T-cell (primary cell): ENCODE results near the gene MRFAP1L1. TPM values are rescaled to one million over a fixed set of nuclear protein-coding genes. Genes with fewer than 3 reads are reported as not detected.

Source experiments
- ATAC-seq, 4 experiments: fragments of 200-7000 bp in 3 of 4; fragments of 150-1000 bp in 1 of 4; cut with Tn5 transposase; replicated peaks in 1 of 4; 1 replicate in 3 of 4; 2 replicates in 1 of 4; pipeline ENCODE4 v1.10.0; 2021; ENCODE audit warnings: moderate library complexity in 3 of 4, mild to moderate bottlenecking in 2 of 4, moderate number of reproducible peaks in 1 of 4
- CTCF ChIA-PET, 2 donors: fragments of 300-600 bp; sonication (Branson Sonifier 250); formaldehyde crosslinking; loops; one replicate each; lab custom pipeline; 2022; ENCODE audit warnings: antibody characterized with exemption in 2 of 2; lab: Charles Lee
- POLR2A ChIA-PET, 2 donors: fragments of 300-600 bp; sonication (Branson Sonifier 250); formaldehyde crosslinking; loops; one replicate each; lab custom pipeline; 2022; ENCODE audit warnings: antibody characterized with exemption in 2 of 2; lab: Charles Lee
- DNase-seq, 35 experiments: peaks; one replicate each; pipeline versions ENCODE4 v3.0.0 to v3.0.0-alpha.2; 2013 to 2023
- H3K27ac ChIP-seq: one replicate; pipeline ENCODE4 v1.5.1; 2013; ENCODE audit warnings: low read length
- H3K27me3 ChIP-seq, 2 experiments: replicated peaks in 1 of 2; 1 replicate in 1 of 2; 2 replicates in 1 of 2; pipeline versions ENCODE4 v1.6.1 to v1.7.0; 2013; ENCODE audit warnings: low read length in 1 of 2, mixed read lengths in 1 of 2; ENCODE audit not compliant: control insufficient read depth in 2 of 2, insufficient read depth in 2 of 2; ENCODE audit errors: extremely low read depth in 1 of 2
- H3K36me3 ChIP-seq, 2 donors: 1 replicate in 1 of 2; 2 replicates in 1 of 2; pipeline versions ENCODE4 v1.6.1 to v1.7.0; 2013; ENCODE audit warnings: low read length in 1 of 2; ENCODE audit not compliant: control insufficient read depth in 2 of 2, insufficient read depth in 1 of 2; ENCODE audit errors: extremely low read depth in 1 of 2
- H3K4me1 ChIP-seq, 2 experiments: 1 replicate in 1 of 2; 2 replicates in 1 of 2; pipeline versions ENCODE4 v1.6.1 to v1.7.0; 2013; ENCODE audit warnings: low read length in 2 of 2, mixed read lengths in 1 of 2; ENCODE audit not compliant: insufficient read depth in 2 of 2, control insufficient read depth in 1 of 2; ENCODE audit errors: extremely low read depth in 1 of 2
- H3K4me3 ChIP-seq, 2 donors: 1 replicate in 1 of 2; 2 replicates in 1 of 2; pipeline versions ENCODE4 v1.5.1 to v1.7.0; 2013; ENCODE audit warnings: mild to moderate bottlenecking in 2 of 2, low read length in 1 of 2, moderate library complexity in 1 of 2; ENCODE audit not compliant: control insufficient read depth in 1 of 2; ENCODE audit errors: extremely low read depth in 1 of 2
- H3K9me3 ChIP-seq: 2 replicates; pipeline ENCODE4 v1.7.0; 2013
- H3K27ac Mint-ChIP-seq, 2 donors: one replicate each; pipeline ENCODE4 v1.8.0; 2020 to 2021; ENCODE audit warnings: mild to moderate bottlenecking in 2 of 2, mixed read lengths in 2 of 2
- H3K27me3 Mint-ChIP-seq, 2 donors: one replicate each; pipeline ENCODE4 v1.8.0; 2021 to 2022; ENCODE audit warnings: mixed read lengths in 2 of 2
- H3K36me3 Mint-ChIP-seq: one replicate; pipeline ENCODE4 v1.8.0; 2021; ENCODE audit warnings: mixed read lengths
- H3K4me1 Mint-ChIP-seq, 3 donors: one replicate each; pipeline ENCODE4 v1.8.0; 2020 to 2022; ENCODE audit warnings: mixed read lengths in 3 of 3, mild to moderate bottlenecking in 1 of 3
- H3K4me3 Mint-ChIP-seq, 3 donors: one replicate each; pipeline ENCODE4 v1.8.0; 2020 to 2022; ENCODE audit warnings: mild to moderate bottlenecking in 3 of 3, mixed read lengths in 3 of 3, moderate library complexity in 3 of 3
- H3K9me3 Mint-ChIP-seq, 3 donors: one replicate each; pipeline ENCODE4 v1.8.0; 2020 to 2022; ENCODE audit warnings: mixed read lengths in 3 of 3
- WGBS: methylation state at CpG from one replicate; pipeline ENCODE4 v1.1.5; 2013; ENCODE audit warnings: missing lambda C conversion rate; ENCODE audit not compliant: insufficient coverage; 5-methylcytosine and 5-hydroxymethylcytosine counted together
- total RNA-seq, 35 experiments: library from RNA in 6 of 35; stranded (reverse) in 6 of 35; fragments of 120-200 nt in 1 of 35; gene quantifications; one replicate each; pipeline versions ENCODE4 v1.2.1 to v1.2.4 and lab custom pipeline; 2013 to 2026

MRFAP1L1 gene
- total RNA-seq, 5 donors from 2014 or later (not counting 1 experiment from before 2014, with no cell fraction given): 28.8 to 121 (median 112) TPM

DNA sequence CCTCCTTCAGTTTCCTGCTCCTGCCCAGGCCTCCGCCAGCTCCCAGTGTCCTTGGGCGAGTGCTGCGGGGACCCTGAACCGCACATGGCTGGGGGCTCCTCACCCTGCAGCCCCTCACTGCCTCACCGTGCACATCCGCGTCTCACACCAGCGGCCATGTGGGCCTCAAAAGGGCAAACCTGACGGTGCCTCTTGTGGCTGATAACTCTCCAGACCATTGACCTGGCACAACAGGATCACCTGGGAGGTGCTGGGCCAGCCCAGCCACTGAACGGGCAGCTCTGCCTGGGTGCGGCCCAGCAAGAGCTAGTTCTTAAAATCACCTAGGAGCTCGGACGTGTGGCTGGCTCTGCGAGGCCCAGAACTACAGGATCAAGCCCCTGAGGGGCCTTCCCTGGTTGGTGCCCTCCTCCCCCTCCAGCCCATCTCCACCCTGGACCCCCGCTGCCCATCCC is 20.1 kb downstream of the MRFAP1L1 start:
- peak in 1 of 35 experiments; percentile 21 for DNase-seq
- H3K27me3 Mint-ChIP-seq: no peaks in the 10 kb centered on the region
- no peaks in the 10 kb centered on the region for H3K9me3 ChIP-seq
- 54% methylated on average over 14 of the region's 15 CpGs for WGBS
- peaks cover 2% of the 10 kb centered on the region for H3K36me3 Mint-ChIP-seq
- H3K27ac ChIP-seq: peak overlapping the region; percentile 87
- H3K4me3 ChIP-seq: peak overlapping the region in 1 of 2 donors; percentile 63
- H3K9me3 Mint-ChIP-seq: no peaks in the 10 kb centered on the region
- H3K36me3 ChIP-seq: peaks cover 0 to under 1% of the 10 kb centered on the region in 2 donors
- no peaks in the 10 kb centered on the region for H3K27me3 ChIP-seq
- peak overlapping the region; percentile 73 to 90 (median 79) for H3K4me3 Mint-ChIP-seq
- ChIA-PET POLR2A (interaction anchor here in 1 of 2 donors (0.6 to 1.6 kb wide), 4 partner anchors 15 to 91 kb away, joined by 3 to 10 read pairs (median 4); a partner anchor contains a TSS), CTCF (interaction anchor here in 1 of 2 donors (1.2 to 4.0 kb wide), 5 partner anchors 14 to 94 kb away, joined by 4 to 52 read pairs (median 5); partner anchors contain the start of gene BLOC1S4)
- H3K4me1 Mint-ChIP-seq: peaks cover 59 to 85% (median 81%) of the 10 kb centered on the region in 3 donors
- ATAC-seq: peak in 3 of 4 experiments; percentile 2 to 9 (median 4)
- H3K27ac Mint-ChIP-seq: peak overlapping the region; percentile 99 to 100
- H3K4me1 ChIP-seq: peaks cover 44 to 91% of the 10 kb centered on the region in 2 experiments

- Mint-ChIP-seq H3K4me3 (peak overlapping the region; percentile 73 to 90 (median 79)), H3K27ac (peak overlapping the region; percentile 99 to 100), H3K9me3 (no peaks in the 10 kb centered on the region), H3K36me3 (peaks cover 2% of the 10 kb centered on the region), H3K4me1 (peaks cover 56 to 81% (median 77%) of the 10 kb centered on the region in 3 donors), H3K27me3 (no peaks in the 10 kb centered on the region)
- DNase-seq: peak; percentile 29 to 81 (median 56)
- Histone ChIP-seq H3K4me1 (peaks cover 39 to 85% of the 10 kb centered on the region in 2 experiments), H3K36me3 (peaks cover 0 to 2% of the 10 kb centered on the region in 2 donors), H3K4me3 (peak overlapping the region in 1 of 2 donors; percentile 63), H3K27ac (peak overlapping the region; percentile 87), H3K9me3 (no peaks in the 10 kb centered on the region), H3K27me3 (no peaks in the 10 kb centered on the region)
- ChIA-PET CTCF (interaction anchor here in 1 of 2 donors (1.9 to 4.0 kb wide), 2 partner anchors 14 to 19 kb away, joined by 5 to 52 read pairs; no protein-coding TSS in a partner anchor), POLR2A (no interaction called here)
- WGBS: 11% methylated on average over 20 of the region's 23 CpGs
- ATAC-seq: peak; percentile 77 to 86 (median 83)
These were observed 20.7 kb downstream of the MRFAP1L1 start for GRCh38 chr4:6688879-6689505.

DNA sequence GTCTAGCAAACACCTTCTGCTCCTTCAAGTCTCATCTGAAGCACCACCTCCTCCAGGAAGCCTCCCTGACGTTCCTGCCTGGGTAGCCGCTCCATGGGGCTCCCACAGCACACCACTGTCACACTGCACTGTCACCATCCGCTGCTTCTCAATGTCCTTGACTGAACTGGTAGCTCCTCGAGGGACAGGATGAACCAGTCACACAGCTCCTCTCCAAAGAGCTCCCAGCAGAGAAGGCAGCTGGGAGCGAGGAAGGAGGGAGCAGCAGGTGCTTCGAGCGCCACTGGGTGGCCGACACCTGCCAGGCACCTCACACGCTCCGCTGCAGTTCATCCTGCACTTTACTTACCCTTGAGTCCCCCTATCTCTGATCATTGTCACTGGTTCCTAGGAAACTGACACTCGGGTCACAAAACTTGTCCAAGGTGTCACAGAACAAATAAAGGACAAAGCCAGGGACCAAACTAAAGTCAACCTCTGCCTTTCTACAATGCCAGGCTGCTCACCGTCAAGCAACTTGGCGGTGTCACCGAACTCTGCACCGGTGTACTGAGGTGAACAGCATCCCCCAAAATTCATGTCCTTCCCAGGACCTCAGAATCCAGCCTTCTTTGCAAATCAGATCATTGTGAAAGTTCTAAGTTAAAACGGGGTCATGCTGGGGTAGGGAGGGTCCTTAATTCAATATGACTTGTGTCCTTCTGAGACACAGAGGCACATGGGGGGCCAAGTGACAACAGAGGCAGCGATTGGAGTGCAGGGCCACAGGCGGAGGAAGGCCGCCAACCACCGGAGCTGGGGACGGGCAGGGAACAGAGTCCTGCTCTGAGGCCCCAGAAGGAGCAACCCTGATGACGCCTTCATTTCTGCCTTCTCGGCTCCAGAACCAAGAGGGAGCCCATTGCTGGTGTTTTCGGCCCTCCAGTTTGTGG is 21.5 kb downstream of the MRFAP1L1 start:
- H3K9me3 Mint-ChIP-seq: no peaks in the 10 kb centered on the region
- Histone ChIP-seq H3K4me3 (peak overlapping the region in 1 of 2 donors; percentile 63), H3K4me1 (peaks cover 31 to 78% of the 10 kb centered on the region in 2 experiments), H3K36me3 (peaks cover 0 to 2% of the 10 kb centered on the region in 2 donors), H3K27me3 (no peaks in the 10 kb centered on the region), H3K27ac (peak overlapping the region; percentile 87), H3K9me3 (no peaks in the 10 kb centered on the region)
- ChIA-PET POLR2A (interaction anchor here (0.9 to 1.2 kb wide), 2 partner anchors 14 to 105 kb away, joined by 3 to 4 read pairs; no protein-coding TSS in a partner anchor), CTCF (interaction anchor here in 1 of 2 donors (1.0 to 4.0 kb wide), 3 partner anchors 13 to 29 kb away, joined by 3 to 52 read pairs (median 10); partner anchors contain the start of gene BLOC1S4)
- H3K4me3 Mint-ChIP-seq: peak overlapping the region; percentile 73 to 90 (median 79)
- DNase-seq (no peak), ATAC-seq (no peak)
- H3K27me3 Mint-ChIP-seq: no peaks in the 10 kb centered on the region
- H3K4me1 Mint-ChIP-seq: peaks cover 48 to 74% (median 69%) of the 10 kb centered on the region in 3 donors
- H3K27ac Mint-ChIP-seq: peak overlapping the region; percentile 99 to 100
- WGBS: 74% methylated on average over 10 of the region's 24 CpGs
- peaks cover 2% of the 10 kb centered on the region for H3K36me3 Mint-ChIP-seq

- H3K4me1 ChIP-seq: peaks cover 22 to 61% of the 10 kb centered on the region in 2 experiments
- H3K36me3 ChIP-seq: peaks cover 0 to 2% of the 10 kb centered on the region in 2 donors
- H3K4me3 Mint-ChIP-seq: no peak overlapping the region
- H3K4me1 Mint-ChIP-seq: peaks cover 37 to 64% (median 54%) of the 10 kb centered on the region in 3 donors
- ATAC-seq (no peak), DNase-seq (no peak)
- no peaks in the 10 kb centered on the region for H3K27me3 Mint-ChIP-seq
- H3K9me3 ChIP-seq: no peaks in the 10 kb centered on the region
- ChIA-PET CTCF (no interaction called here), POLR2A (no interaction called here)
- WGBS: 69% methylated on average over 4 of the region's 4 CpGs
- H3K27me3 ChIP-seq: no peaks in the 10 kb centered on the region
- peak overlapping the region; percentile 99 to 100 for H3K27ac Mint-ChIP-seq
- peak overlapping the region; percentile 25 for H3K27ac ChIP-seq
- peaks cover 5% of the 10 kb centered on the region for H3K36me3 Mint-ChIP-seq
- no peak overlapping the region for H3K4me3 ChIP-seq
- H3K9me3 Mint-ChIP-seq: no peaks in the 10 kb centered on the region
These were observed 23.4 kb downstream of the MRFAP1L1 start for GRCh38 chr4:6686104-6686787.

DNA sequence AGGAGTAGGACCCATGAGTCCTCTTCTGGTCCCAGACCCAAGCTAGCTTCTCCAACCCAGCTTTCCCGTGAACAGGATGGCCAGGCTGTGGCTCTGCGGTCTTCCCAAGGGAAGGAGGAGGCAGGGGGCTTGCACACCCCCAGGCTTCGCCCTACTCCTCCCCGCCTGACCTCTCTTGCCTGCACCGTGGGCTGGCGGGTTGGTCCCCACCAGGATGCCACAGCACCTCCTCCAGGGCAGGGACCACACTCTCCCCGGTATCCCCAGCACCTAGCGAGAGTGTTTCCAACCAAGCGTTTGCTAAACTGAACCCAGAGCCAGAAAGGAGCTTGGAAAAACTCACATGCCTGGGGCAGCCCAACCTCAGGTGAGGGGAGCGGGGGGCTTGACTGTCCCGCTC is 25.0 kb downstream of the MRFAP1L1 start:
- Histone ChIP-seq H3K27ac (no peak overlapping the region), H3K27me3 (no peaks in the 10 kb centered on the region), H3K4me3 (no peak overlapping the region), H3K9me3 (no peaks in the 10 kb centered on the region), H3K36me3 (peaks cover 0 to 11% of the 10 kb centered on the region in 2 donors), H3K4me1 (peaks cover 9 to 49% of the 10 kb centered on the region in 2 experiments)
- Mint-ChIP-seq H3K27me3 (no peaks in the 10 kb centered on the region), H3K4me1 (peaks cover 21 to 53% (median 43%) of the 10 kb centered on the region in 3 donors), H3K4me3 (no peak overlapping the region), H3K27ac (peak overlapping the region in 1 of 2 donors; percentile 100), H3K36me3 (peaks cover 18% of the 10 kb centered on the region), H3K9me3 (peaks cover 0 to 5% (median 0%) of the 10 kb centered on the region in 3 donors)
- no peak for ATAC-seq
- POLR2A ChIA-PET: no interaction called here
- CTCF ChIA-PET: no interaction called here
- WGBS: 94% methylated on average over 10 of the region's 11 CpGs
- no peak for DNase-seq
